OCI-LY3 (cell line): ENCODE data around the gene ADARB2.

Experiments
- H2AFZ ChIP-seq: fragments of 200-600, 300-600 bp; shearing (Covaris generic); 2 replicates; pipeline ENCODE4 v1.6.0; 2014; ENCODE audit warnings: antibody characterized with exemption, low read depth, low read length
- H3K27ac ChIP-seq: fragments of 200-600, 300-600 bp; sonication (generic); 2 replicates; pipeline ENCODE4 v1.5.1; 2014; ENCODE audit warnings: mild to moderate bottlenecking, low read length, moderate library complexity, mixed read lengths
- H3K27me3 ChIP-seq: fragments of 200-600, 300-600 bp; sonication (generic); 2 replicates; pipeline ENCODE4 v1.6.1; 2014; ENCODE audit warnings: low read depth, low read length, mixed read lengths
- H3K36me3 ChIP-seq: fragments of 200-600, 300-600 bp; sonication (generic); replicated peaks from 2 replicates; pipeline ENCODE3; 2014; ENCODE audit warnings: low read depth, low read length, mixed read lengths
- H3K4me1 ChIP-seq: fragments of 300-600, 200-600 bp; sonication (generic); 2 replicates; pipeline ENCODE4 v1.6.1; 2014; ENCODE audit warnings: low read length, mixed read lengths
- H3K4me2 ChIP-seq: fragments of 200-600, 300-600 bp; sonication (generic); 2 replicates; pipeline ENCODE4 v1.6.1; 2014; ENCODE audit warnings: low read length, mixed read lengths
- H3K4me3 ChIP-seq: fragments of 300-600, 200-600 bp; sonication (generic); 2 replicates; pipeline ENCODE4 v1.5.1; 2014; ENCODE audit warnings: antibody characterized with exemption, mild to moderate bottlenecking, low read length, moderate library complexity
- H3K79me2 ChIP-seq: fragments of 300-600, 200-600 bp; shearing (Covaris generic); 2 replicates; pipeline ENCODE4 v1.6.1; 2014; ENCODE audit warnings: mild to moderate bottlenecking, low read length, mixed read lengths
- H3K9ac ChIP-seq: fragments of 300-600, 200-600 bp; shearing (Covaris generic); 2 replicates; pipeline ENCODE4 v1.6.0; 2014; ENCODE audit warnings: mild to moderate bottlenecking, low read length, moderate library complexity
- H3K9me3 ChIP-seq: fragments of 200-600, 300-600 bp; shearing (Covaris generic); 2 replicates; pipeline ENCODE4 v1.6.1; 2014; ENCODE audit warnings: low read length, mixed read lengths; ENCODE audit not compliant: insufficient read depth
- H4K20me1 ChIP-seq: fragments of 200-600, 300-600 bp; sonication (generic); 2 replicates; pipeline ENCODE4 v1.6.1; 2016; ENCODE audit warnings: low read length, mixed read lengths; ENCODE audit not compliant: insufficient read depth
- EZH2phosphoT487 ChIP-seq: fragments of 200-600 bp; shearing (Covaris generic); IDR thresholded peaks from 2 replicates; pipeline ENCODE4 v1.6.1; 2018; ENCODE audit warnings: antibody characterized with exemption, mixed run types, low read depth
- TF ChIP-seq, protein P1 (sequence below): fragments of 200-600, 300-600 bp; sonication (generic); IDR thresholded peaks from 2 replicates; pipeline ENCODE4 v1.5.1; 2014; ENCODE audit warnings: antibody characterized with exemption, low read length, low read depth

ADARB2 gene

GRCh38 chr10:1524540-1524939 is 212.8 kb downstream of the ADARB2 start:
- H3K27me3 ChIP-seq, result no peaks in the 10 kb centered on the region
- no peaks in the 10 kb centered on the region for H3K4me1 ChIP-seq
- H3K4me2 ChIP-seq, result no peak overlapping the region
- H3K27ac ChIP-seq, result no peak overlapping the region
- no peaks in the 10 kb centered on the region for H3K79me2 ChIP-seq
- no peaks in the 10 kb centered on the region for H4K20me1 ChIP-seq
- H3K9me3 ChIP-seq, result no peaks in the 10 kb centered on the region
- no peak for TF ChIP-seq EZH2phosphoT487
- TF ChIP-seq, protein P1, sequence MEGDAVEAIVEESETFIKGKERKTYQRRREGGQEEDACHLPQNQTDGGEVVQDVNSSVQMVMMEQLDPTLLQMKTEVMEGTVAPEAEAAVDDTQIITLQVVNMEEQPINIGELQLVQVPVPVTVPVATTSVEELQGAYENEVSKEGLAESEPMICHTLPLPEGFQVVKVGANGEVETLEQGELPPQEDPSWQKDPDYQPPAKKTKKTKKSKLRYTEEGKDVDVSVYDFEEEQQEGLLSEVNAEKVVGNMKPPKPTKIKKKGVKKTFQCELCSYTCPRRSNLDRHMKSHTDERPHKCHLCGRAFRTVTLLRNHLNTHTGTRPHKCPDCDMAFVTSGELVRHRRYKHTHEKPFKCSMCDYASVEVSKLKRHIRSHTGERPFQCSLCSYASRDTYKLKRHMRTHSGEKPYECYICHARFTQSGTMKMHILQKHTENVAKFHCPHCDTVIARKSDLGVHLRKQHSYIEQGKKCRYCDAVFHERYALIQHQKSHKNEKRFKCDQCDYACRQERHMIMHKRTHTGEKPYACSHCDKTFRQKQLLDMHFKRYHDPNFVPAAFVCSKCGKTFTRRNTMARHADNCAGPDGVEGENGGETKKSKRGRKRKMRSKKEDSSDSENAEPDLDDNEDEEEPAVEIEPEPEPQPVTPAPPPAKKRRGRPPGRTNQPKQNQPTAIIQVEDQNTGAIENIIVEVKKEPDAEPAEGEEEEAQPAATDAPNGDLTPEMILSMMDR, result no peak
- H3K4me3 ChIP-seq, result no peak overlapping the region
- H3K9ac ChIP-seq, result no peak overlapping the region
- H3K36me3 ChIP-seq, result no peaks in the 10 kb centered on the region
- H2AFZ ChIP-seq, result no peak overlapping the region

DNA sequence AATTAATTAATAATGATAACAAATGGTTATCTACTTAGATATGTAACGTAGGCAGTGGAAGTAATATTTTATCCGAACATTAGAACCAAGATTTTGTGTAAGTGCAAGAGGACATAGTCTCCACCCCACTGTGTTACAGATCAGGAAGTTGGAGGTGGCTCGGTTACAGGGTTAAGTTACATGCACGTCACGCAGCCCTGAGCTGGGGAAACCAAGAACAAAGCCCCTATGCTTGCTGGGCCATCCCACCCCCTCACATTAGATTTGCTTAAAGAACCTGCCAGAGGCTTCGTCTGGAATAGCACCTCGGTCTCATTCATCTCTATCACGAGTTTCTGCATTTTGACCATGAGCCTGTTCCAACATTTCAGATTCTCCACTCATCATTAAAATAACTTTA is 214.1 kb downstream of the ADARB2 start:
- H2AFZ ChIP-seq, result no peak overlapping the region
- no peak overlapping the region for H3K4me2 ChIP-seq
- H3K79me2 ChIP-seq, result no peaks in the 10 kb centered on the region
- H3K27me3 ChIP-seq, result no peaks in the 10 kb centered on the region
- no peaks in the 10 kb centered on the region for H3K36me3 ChIP-seq
- no peak for TF ChIP-seq EZH2phosphoT487
- TF ChIP-seq, protein P1, result no peak
- no peaks in the 10 kb centered on the region for H3K4me1 ChIP-seq
- no peak overlapping the region for H3K4me3 ChIP-seq
- H3K27ac ChIP-seq, result no peak overlapping the region
- no peaks in the 10 kb centered on the region for H4K20me1 ChIP-seq
- H3K9me3 ChIP-seq, result no peaks in the 10 kb centered on the region
- H3K9ac ChIP-seq, result no peak overlapping the region

GRCh38 chr10:1522237-1522636 is 215.1 kb downstream of the ADARB2 start:
- TF ChIP-seq, protein P1, result no peak
- TF ChIP-seq EZH2phosphoT487, result no peak
- H3K4me3 ChIP-seq, result no peak overlapping the region
- no peak overlapping the region for H3K9ac ChIP-seq
- H3K27ac ChIP-seq, result no peak overlapping the region
- no peak overlapping the region for H2AFZ ChIP-seq
- H3K9me3 ChIP-seq, result no peaks in the 10 kb centered on the region
- H3K27me3 ChIP-seq, result no peaks in the 10 kb centered on the region
- no peaks in the 10 kb centered on the region for H3K4me1 ChIP-seq
- no peaks in the 10 kb centered on the region for H3K36me3 ChIP-seq
- H4K20me1 ChIP-seq, result no peaks in the 10 kb centered on the region
- no peak overlapping the region for H3K4me2 ChIP-seq
- no peaks in the 10 kb centered on the region for H3K79me2 ChIP-seq

GRCh38 chr10:1521741-1522140 is 215.6 kb downstream of the ADARB2 start:
- TF ChIP-seq, protein P1, result no peak
- TF ChIP-seq EZH2phosphoT487, result no peak
- Histone ChIP-seq H3K27ac (no peak overlapping the region), H3K9ac (no peak overlapping the region), H3K36me3 (no peaks in the 10 kb centered on the region), H3K27me3 (no peaks in the 10 kb centered on the region), H3K9me3 (no peaks in the 10 kb centered on the region), H2AFZ (no peak overlapping the region), H3K4me1 (no peaks in the 10 kb centered on the region), H3K79me2 (no peaks in the 10 kb centered on the region), H4K20me1 (no peaks in the 10 kb centered on the region), H3K4me2 (no peak overlapping the region), H3K4me3 (no peak overlapping the region)
